ENCODE data around the gene KCNQ2. TPM values are rescaled to one million over a fixed set of nuclear protein-coding genes. Genes with fewer than 3 reads are reported as not detected.
"Not testable (repeated sequence)": the region's sequence is repeated elsewhere in the genome, so short reads cannot be mapped to it uniquely, and the experiment has no call there.

Gene KCNQ2
- total and polyA plus RNA-seq, 10 of the 15 experiments (the other 5 are each of a cell fraction or from before 2014, with no cell fraction given) = 0.06 to 0.49 (median 0.26) TPM; not detected in 7

- DNase-seq (ENCODE audit: low read depth, low spot score) = no peak
- H3K4me3 ChIP-seq = no peak overlapping the region
- RAD21 ChIA-PET (ENCODE audit: unreplicated experiment) = no interaction called here
- H3K27me3 ChIP-seq (replicated peaks in 1 of 2; ENCODE audit: control insufficient read depth in 2 of 2, insufficient read depth in 2 of 2, low read length in 1 of 2) = no peaks in the 10 kb centered on the region; a peak in 1 of 4 replicates
- H3K9ac ChIP-seq (ENCODE audit: control insufficient read depth, insufficient read depth, low read length) = no peak overlapping the region
- SMC1A ChIA-PET (ENCODE audit: uncharacterized antibody, unreplicated experiment) = no interaction called here
- 27% methylated on average over 12 of the region's 12 CpGs for WGBS (ENCODE audit: insufficient coverage, insufficient replicate concordance, low lambda C conversion rate, missing lambda C conversion rate)
- no TSS peak for BruUV-seq (replicated peaks)
- H2AFZ ChIP-seq (ENCODE audit: control insufficient read depth, low read depth, low read length) = no peak overlapping the region
- CTCF ChIA-PET = no interaction called here
- no peaks in the 10 kb centered on the region; the same call in 1 of the 2 replicates for H3K4me1 ChIP-seq (ENCODE audit: control insufficient read depth, insufficient read depth, low read length)
- no peak overlapping the region for H3K27ac ChIP-seq (ENCODE audit: control insufficient read depth, insufficient read depth)
- intact Hi-C loops (cut with micrococcal nuclease; ENCODE audit: unreplicated experiment) (no loop called here), in situ Hi-C loops (cut with MboI) (no loop called here)
- H3K9me3 ChIP-seq (replicated peaks; ENCODE audit: control insufficient read depth, insufficient read depth, low read length) = no peaks in the 10 kb centered on the region
- H4K20me1 ChIP-seq (ENCODE audit: control insufficient read depth, insufficient read depth) = no peaks in the 10 kb centered on the region
- ATAC-seq = no peak
- FAIRE-seq = no peak
- H3K36me3 ChIP-seq (ENCODE audit: control insufficient read depth in 2 of 2, insufficient read depth in 2 of 2, low read length in 1 of 2) = no peaks in the 10 kb centered on the region
- TF ChIP-seq TCF3 (IDR thresholded peaks at IDR 0.05; ENCODE audit: borderline replicate concordance, insufficient read depth, low read depth, low read length) = no peak
- TF ChIP-seq JUND (IDR thresholded peaks at IDR 0.05; ENCODE audit: low read depth, low read length) = no peak
- no peak for TF ChIP-seq SRF (IDR thresholded peaks at IDR 0.05; ENCODE audit: low read depth in 2 of 2, low read length in 2 of 2)
- no peak for TF ChIP-seq RB1 (IDR thresholded peaks at IDR 0.05; ENCODE audit: borderline replicate concordance)
- no peak for TF ChIP-seq NR2C1 (IDR thresholded peaks at IDR 0.05)
- TF ChIP-seq PKNOX1 (IDR thresholded peaks at IDR 0.05) = no peak
- no peak for TF ChIP-seq RBBP5 (conservative IDR thresholded peaks at IDR 0.05)
- TF ChIP-seq TBL1XR1 (IDR thresholded peaks at IDR 0.05; ENCODE audit: low read depth, low read length) = no peak
- TF ChIP-seq BCL3 (IDR thresholded peaks at IDR 0.05; ENCODE audit: borderline replicate concordance, insufficient read depth, low read depth, low read length, poor library complexity, severe bottlenecking) = no peak
- no peaks in the 10 kb centered on the region for H3K79me2 ChIP-seq (ENCODE audit: control insufficient read depth, insufficient read depth, low read length)
- POLR2A ChIA-PET = no interaction called here
- no peak overlapping the region for H3K4me2 ChIP-seq (ENCODE audit: control insufficient read depth, insufficient read depth)
Measured at GRCh38 chr20:63481503-63481902, 9.0 kb upstream of the KCNQ2 start.

- intact Hi-C loops (cut with micrococcal nuclease; ENCODE audit: unreplicated experiment); H2AFZ ChIP-seq (ENCODE audit: control insufficient read depth, low read depth, low read length); BruUV-seq (replicated peaks); CTCF ChIA-PET; ATAC-seq; RAD21 ChIA-PET (ENCODE audit: unreplicated experiment); H3K27ac ChIP-seq (ENCODE audit: control insufficient read depth, insufficient read depth); H3K9ac ChIP-seq (ENCODE audit: control insufficient read depth, insufficient read depth, low read length); POLR2A ChIA-PET; H3K4me2 ChIP-seq (ENCODE audit: control insufficient read depth, insufficient read depth); H4K20me1 ChIP-seq (ENCODE audit: control insufficient read depth, insufficient read depth); DNase-seq (ENCODE audit: low read depth, low spot score); in situ Hi-C loops (cut with MboI); H3K4me1 ChIP-seq (ENCODE audit: control insufficient read depth, insufficient read depth, low read length); SMC1A ChIA-PET (ENCODE audit: uncharacterized antibody, unreplicated experiment); H3K4me3 ChIP-seq; FAIRE-seq; H3K9me3 ChIP-seq (replicated peaks; ENCODE audit: control insufficient read depth, insufficient read depth, low read length); H3K36me3 ChIP-seq (ENCODE audit: control insufficient read depth in 2 of 2, insufficient read depth in 2 of 2, low read length in 1 of 2); H3K79me2 ChIP-seq (ENCODE audit: control insufficient read depth, insufficient read depth, low read length); H3K27me3 ChIP-seq (replicated peaks in 1 of 2; ENCODE audit: control insufficient read depth in 2 of 2, insufficient read depth in 2 of 2, low read length in 1 of 2): not testable (repeated sequence)
- 47% methylated on average over 28 of the region's 32 CpGs for WGBS (ENCODE audit: insufficient coverage, insufficient replicate concordance, low lambda C conversion rate, missing lambda C conversion rate)
Measured at GRCh38 chr20:63479695-63480419, 7.4 kb upstream of the KCNQ2 start.
